ENCODE measurements around the gene SPTBN1. TPM values are rescaled to one million over a fixed set of nuclear protein-coding genes. Genes with fewer than 3 reads are reported as not detected.
A peak's percentile ranks its signal among the peaks of the same experiment; 100 is the strongest.

Gene SPTBN1
- total and polyA plus RNA-seq, 2 of the 13 experiments (the other 11 are each of a cell fraction or from before 2014, with no cell fraction given): 123 to 299 TPM

DNA sequence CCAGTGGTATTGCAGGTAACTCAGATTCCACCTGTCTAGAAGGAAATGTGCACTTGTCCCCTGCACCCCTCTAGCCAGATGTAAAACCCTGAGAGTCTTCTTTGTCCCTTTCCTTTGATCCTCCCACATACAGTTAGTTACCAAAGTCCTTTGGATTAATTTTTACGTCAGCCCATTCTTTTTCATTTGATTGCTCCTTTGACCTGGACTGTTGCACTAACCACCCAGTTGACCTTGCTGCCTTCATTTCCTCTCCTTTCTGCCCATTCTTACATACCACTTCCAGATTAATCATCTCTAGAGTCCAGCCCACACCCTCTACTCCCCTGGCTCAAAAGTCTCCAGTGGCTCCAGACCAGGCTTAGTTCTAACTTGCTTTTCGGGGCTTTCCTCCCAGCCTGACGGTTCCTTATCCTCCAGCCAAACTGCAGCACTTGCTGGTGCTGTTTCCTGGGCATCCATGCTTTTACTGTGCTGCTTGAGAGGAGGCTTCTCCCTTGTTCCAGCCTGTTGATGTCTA is 99.3 kb downstream of the SPTBN1 start (continued):
- TF ChIP-seq, protein P1, sequence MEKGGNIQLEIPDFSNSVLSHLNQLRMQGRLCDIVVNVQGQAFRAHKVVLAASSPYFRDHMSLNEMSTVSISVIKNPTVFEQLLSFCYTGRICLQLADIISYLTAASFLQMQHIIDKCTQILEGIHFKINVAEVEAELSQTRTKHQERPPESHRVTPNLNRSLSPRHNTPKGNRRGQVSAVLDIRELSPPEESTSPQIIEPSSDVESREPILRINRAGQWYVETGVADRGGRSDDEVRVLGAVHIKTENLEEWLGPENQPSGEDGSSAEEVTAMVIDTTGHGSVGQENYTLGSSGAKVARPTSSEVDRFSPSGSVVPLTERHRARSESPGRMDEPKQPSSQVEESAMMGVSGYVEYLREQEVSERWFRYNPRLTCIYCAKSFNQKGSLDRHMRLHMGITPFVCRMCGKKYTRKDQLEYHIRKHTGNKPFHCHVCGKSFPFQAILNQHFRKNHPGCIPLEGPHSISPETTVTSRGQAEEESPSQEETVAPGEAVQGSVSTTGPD (CRISPR knock-in tag; IDR thresholded peaks at IDR 0.05): no peak; the same call in 1 of the 2 replicates
- TF ChIP-seq, protein P2, sequence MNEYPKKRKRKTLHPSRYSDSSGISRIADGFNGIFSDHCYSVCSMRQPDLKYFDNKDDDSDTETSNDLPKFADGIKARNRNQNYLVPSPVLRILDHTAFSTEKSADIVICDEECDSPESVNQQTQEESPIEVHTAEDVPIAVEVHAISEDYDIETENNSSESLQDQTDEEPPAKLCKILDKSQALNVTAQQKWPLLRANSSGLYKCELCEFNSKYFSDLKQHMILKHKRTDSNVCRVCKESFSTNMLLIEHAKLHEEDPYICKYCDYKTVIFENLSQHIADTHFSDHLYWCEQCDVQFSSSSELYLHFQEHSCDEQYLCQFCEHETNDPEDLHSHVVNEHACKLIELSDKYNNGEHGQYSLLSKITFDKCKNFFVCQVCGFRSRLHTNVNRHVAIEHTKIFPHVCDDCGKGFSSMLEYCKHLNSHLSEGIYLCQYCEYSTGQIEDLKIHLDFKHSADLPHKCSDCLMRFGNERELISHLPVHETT (CRISPR knock-in tag; conservative IDR thresholded peaks at IDR 0.05): no peak; the same call in 1 of the 2 replicates
- TF ChIP-seq HOXA5 (CRISPR knock-in tag; IDR thresholded peaks at IDR 0.05) (peak; percentile 71; the same call in 1 of the 2 replicates), GLI4 (CRISPR knock-in tag; IDR thresholded peaks at IDR 0.05; ENCODE audit: borderline replicate concordance) (no peak), ZNF441 (CRISPR knock-in tag; IDR thresholded peaks at IDR 0.05; ENCODE audit: borderline replicate concordance) (0 out of 2 replicates have a peak, but pooled peaks have one; percentile 51), ZNF629 (CRISPR knock-in tag; conservative IDR thresholded peaks at IDR 0.05) (peak; percentile 81), MEF2D (CRISPR knock-in tag; IDR thresholded peaks at IDR 0.05) (peak; percentile 72; the same call in 1 of the 2 replicates), CHD4 (IDR thresholded peaks at IDR 0.05; ENCODE audit: borderline replicate concordance, low read length) (0 out of 2 replicates have a peak, but pooled peaks have one; percentile 7), RCOR2 (CRISPR knock-in tag; IDR thresholded peaks at IDR 0.05) (peak; percentile 71), THAP11 (CRISPR knock-in tag; IDR thresholded peaks at IDR 0.05) (peak; percentile 52), ATAD3A (CRISPR knock-in tag; IDR thresholded peaks at IDR 0.05) (no peak), GABPA (IDR thresholded peaks at IDR 0.05; ENCODE audit: low read depth, low read length) (no peak), GABPA (CRISPR knock-in tag; IDR thresholded peaks at IDR 0.05; ENCODE audit: low read depth) (peak; percentile 51; the same call in 1 of the 2 replicates), ZNF879 (CRISPR knock-in tag; IDR thresholded peaks at IDR 0.05) (0 out of 2 replicates have a peak, but pooled peaks have one; percentile 60), RFXAP (CRISPR knock-in tag; IDR thresholded peaks at IDR 0.05; ENCODE audit: borderline replicate concordance) (no peak), ZNF766 (CRISPR knock-in tag; IDR thresholded peaks at IDR 0.05; ENCODE audit: borderline replicate concordance) (0 out of 2 replicates have a peak, but pooled peaks have one; percentile 26), MIXL1 (CRISPR knock-in tag; IDR thresholded peaks at IDR 0.05) (peak; percentile 84), ZNF446 (CRISPR knock-in tag; IDR thresholded peaks at IDR 0.05) (no peak), HNF4G (IDR thresholded peaks at IDR 0.05; ENCODE audit: borderline replicate concordance, low read depth, low read length) (peak; percentile 90), HNF4G (CRISPR knock-in tag; IDR thresholded peaks at IDR 0.05; ENCODE audit: borderline replicate concordance, low read depth) (peak; percentile 69; the same call in 1 of the 2 replicates)
- TF ChIP-seq, protein P3, sequence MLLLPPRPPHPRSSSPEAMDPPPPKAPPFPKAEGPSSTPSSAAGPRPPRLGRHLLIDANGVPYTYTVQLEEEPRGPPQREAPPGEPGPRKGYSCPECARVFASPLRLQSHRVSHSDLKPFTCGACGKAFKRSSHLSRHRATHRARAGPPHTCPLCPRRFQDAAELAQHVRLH (CRISPR knock-in tag; IDR thresholded peaks at IDR 0.05; ENCODE audit: borderline replicate concordance, low read depth): peak; percentile 44; the same call in 1 of the 2 replicates
- TF ChIP-seq, protein P4, sequence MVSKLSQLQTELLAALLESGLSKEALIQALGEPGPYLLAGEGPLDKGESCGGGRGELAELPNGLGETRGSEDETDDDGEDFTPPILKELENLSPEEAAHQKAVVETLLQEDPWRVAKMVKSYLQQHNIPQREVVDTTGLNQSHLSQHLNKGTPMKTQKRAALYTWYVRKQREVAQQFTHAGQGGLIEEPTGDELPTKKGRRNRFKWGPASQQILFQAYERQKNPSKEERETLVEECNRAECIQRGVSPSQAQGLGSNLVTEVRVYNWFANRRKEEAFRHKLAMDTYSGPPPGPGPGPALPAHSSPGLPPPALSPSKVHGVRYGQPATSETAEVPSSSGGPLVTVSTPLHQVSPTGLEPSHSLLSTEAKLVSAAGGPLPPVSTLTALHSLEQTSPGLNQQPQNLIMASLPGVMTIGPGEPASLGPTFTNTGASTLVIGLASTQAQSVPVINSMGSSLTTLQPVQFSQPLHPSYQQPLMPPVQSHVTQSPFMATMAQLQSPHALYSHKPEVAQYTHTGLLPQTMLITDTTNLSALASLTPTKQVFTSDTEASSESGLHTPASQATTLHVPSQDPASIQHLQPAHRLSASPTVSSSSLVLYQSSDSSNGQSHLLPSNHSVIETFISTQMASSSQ (IDR thresholded peaks at IDR 0.05; ENCODE audit: low read depth): peak; percentile 85
- TF ChIP-seq, protein P4 (CRISPR knock-in tag; IDR thresholded peaks at IDR 0.05; ENCODE audit: borderline replicate concordance): peak; percentile 81; the same call in 1 of the 2 replicates
